Renal pelvis (tissue), 4 donors: ENCODE data around the gene ZBTB34. TPM values are rescaled to one million over a fixed set of nuclear protein-coding genes. Genes with fewer than 3 reads are reported as not detected.
A peak's percentile ranks its signal among the peaks of the same experiment; 100 is the strongest.

Experiments used
- DNase-seq: peaks from one replicate; pipeline ENCODE4 v3.0.0-alpha.2; 2013
- polyA plus RNA-seq, 3 donors: library from polyadenylated mRNA; unstranded; fragments of 120-200 nt; gene quantifications; one replicate each; pipeline ENCODE4 v1.2.1, GENCODE V29; 2013; ENCODE audit not compliant: insufficient read length in 3 of 3

ZBTB34 gene
- polyA plus RNA-seq, 3 donors: 18.6 to 20.5 (median 20.2) TPM

DNA sequence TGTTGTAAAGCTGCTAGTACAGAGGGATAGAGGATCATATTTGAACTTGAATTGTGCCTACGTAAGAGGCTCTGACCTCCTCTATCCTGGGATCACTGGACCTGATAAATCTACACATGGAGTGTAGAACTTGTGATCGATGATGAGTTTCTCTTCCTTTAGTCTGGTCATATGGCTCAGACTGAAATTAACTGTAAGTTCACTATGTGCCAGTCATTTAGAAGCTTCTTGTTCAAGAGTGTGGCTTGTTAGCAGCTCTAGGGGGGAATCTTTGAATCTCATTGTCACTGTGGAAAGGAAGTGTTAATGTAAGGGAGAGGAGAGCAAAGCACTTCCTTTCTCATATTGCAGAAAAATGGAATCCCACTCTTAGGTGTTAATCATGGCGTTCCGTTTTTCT is 12.1 kb downstream of the ZBTB34 start:
- DNase-seq: no peak

DNA sequence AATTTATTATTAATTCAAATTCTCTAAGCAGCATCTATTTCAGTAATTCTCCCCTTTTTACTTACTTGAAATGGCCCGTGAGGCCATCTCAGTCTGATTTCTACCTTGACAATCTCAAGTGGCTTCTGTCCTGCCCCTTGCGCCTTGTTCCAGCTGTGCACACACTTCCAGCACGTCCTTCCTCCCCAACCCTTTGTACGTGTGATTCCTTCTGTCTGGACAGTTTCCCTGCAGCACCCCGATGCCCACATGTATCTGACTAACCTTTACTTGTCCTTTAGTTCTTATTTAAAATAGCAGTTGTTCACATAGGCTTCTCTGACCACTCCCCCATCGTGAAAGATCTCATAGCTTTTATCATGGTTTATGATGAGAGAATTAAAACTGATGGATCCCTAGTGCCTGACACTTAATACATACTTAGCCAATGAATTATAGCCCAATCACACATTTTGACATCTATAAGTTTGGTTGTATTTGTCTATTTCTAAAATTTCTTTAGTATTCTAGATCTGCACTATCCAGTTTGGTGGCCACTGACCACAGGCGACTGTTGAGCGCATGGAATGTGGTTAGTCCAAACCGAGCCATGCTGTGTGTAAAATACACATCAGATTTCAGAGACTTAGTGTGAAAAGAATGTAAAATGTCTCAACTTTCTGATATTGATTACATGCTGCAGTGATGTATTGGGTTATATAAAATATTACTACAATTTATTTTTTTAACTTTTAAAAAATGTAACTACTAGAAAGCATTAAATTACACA is 14.3 kb downstream of the ZBTB34 start:
- DNase-seq: no peak

DNA sequence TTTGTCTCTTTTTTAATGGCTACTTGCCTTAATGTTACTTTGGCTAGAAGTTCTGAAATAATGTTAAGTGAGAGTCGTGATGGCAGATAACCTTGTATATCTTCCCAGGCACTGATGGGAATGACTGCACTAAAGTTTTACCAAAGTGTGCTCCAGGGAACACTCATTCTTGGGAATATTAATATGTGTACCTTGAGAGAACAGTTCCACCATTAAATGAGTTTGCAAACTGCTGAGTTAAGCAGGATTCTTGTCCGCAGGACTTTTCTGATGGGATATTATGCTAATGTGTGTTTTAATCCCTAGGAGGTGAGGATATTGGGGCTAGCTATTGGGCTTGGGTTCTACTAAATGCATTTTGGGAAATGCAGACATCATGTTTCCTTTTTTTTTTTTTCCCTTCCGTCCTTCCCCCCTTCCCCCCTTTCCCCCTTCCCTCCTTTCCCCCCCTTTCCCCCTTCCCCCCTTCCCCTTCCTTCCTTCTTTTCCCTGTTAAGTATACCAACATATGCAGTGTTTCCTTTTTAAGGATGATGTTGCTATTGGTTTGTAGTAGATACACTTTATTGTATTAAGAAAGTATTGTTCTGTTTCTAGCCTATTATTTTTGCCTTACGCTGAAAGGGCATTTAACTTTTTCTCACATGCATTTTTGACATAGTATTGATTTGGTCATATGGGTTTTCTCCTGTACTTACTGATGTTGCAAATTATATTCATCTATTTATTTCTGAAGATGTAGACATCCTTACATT is 15.5 kb downstream of the ZBTB34 start:
- DNase-seq: no peak

DNA sequence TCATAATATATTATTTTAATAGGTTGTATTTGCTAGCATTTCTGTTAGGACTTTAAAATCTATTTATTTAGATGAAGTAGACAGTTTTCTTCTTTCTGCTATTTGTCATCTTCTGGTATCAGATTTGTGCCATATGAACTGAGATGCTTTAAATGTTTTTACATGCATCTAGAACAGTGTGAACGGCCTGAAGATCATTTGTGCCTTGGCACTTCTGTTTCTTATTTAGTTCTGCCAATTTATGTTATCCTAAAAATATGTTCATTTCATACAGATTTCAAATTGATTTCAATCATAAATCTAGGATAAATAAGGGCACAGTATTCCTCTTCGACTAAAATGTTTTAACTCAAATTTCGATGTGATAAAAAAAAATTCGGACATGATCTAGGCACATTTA is 16.1 kb downstream of the ZBTB34 start:
- no peak for DNase-seq

DNA sequence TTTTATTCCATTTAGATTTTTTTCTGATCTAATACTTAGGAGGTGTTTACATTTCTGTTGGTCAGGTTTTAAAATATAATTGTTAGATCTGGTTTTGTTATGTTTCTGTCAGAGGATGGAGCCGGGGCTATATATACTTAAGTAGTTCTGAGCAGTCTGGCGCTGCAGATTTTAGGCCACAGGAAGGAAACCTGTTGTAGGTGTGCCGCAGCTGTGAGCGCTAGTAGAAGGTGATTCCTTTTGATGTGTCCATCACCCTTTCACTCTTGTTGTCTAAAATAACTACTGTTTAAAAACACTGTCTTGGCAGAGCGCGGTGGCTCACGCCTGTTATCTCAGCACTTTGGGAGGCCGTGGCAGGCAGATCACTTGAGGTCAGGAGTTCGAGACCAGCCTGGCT is 17.0 kb downstream of the ZBTB34 start:
- DNase-seq: no peak

DNA sequence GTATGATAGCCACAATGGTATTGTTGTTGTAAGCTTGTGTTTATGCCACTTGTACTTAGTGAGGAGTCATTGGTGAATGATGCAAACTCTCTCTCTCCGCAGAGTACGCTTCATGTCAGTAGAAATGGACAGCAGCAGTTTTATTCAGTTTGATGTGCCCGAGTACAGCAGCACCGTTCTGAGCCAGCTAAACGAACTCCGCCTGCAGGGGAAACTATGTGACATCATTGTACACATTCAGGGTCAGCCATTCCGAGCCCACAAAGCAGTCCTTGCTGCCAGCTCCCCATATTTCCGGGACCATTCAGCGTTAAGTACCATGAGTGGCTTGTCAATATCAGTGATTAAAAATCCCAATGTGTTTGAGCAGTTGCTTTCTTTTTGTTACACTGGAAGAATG is 18.8 kb downstream of the ZBTB34 start:
- DNase-seq: no peak

DNA sequence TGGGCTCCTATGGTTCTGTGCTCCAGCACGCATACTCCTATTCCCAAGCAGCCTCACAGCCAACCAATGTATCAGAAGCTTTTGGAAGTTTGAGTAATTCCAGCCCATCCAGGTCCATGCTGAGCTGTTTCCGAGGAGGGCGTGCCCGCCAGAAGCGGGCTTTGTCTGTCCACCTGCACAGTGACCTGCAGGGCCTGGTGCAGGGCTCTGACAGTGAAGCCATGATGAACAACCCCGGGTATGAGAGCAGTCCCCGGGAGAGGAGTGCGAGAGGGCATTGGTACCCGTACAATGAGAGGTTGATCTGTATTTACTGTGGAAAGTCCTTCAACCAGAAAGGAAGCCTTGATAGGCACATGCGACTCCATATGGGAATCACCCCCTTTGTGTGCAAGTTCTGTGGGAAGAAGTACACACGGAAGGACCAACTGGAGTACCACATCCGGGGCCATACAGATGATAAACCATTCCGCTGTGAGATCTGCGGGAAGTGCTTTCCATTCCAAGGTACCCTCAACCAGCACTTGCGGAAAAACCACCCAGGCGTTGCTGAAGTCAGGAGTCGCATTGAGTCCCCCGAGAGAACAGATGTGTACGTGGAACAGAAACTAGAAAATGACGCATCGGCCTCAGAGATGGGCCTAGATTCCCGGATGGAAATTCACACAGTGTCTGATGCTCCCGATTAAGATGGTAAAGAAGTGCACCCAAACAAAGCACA is 19.9 kb downstream of the ZBTB34 start:
- DNase-seq: no peak

DNA sequence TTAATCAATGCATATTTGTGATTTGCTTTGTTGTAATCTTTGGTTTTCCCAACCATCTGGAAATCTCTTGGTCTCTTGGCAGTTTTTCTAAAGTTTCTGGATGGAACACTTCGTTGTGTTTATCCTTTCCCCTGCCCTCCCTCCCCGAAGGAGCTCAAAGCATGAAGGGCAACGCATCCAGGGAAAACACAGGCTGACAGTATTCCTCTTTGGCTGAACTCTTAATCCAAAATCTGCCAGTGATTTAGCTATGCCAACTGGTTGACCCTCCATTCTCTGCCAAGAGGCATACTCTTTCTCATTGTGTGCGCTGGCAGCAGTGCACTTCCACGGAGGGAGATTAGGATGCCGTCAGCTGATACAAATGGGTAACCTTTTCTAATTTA is 20.5 kb downstream of the ZBTB34 start:
- no peak for DNase-seq

DNA sequence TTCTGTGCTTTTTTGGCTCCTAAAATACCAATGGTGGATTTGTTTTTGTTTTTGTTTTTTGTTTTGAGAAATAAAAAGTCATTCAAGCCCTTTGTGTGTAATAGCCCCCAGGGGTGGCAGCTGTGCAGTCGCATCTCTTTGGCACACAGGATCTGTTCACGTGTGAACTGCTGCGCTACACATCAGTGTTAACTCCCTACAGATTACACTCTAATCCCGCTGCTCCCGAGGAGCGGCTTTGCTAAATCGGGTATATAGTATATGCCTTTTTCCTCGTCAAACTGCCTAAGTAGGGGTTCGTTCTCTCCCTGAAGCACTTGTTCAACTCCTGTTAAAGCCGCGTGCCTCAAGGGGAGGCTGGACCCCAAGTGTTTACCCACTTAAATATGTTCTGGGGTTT is 22.3 kb downstream of the ZBTB34 start:
- DNase-seq: no peak

DNA sequence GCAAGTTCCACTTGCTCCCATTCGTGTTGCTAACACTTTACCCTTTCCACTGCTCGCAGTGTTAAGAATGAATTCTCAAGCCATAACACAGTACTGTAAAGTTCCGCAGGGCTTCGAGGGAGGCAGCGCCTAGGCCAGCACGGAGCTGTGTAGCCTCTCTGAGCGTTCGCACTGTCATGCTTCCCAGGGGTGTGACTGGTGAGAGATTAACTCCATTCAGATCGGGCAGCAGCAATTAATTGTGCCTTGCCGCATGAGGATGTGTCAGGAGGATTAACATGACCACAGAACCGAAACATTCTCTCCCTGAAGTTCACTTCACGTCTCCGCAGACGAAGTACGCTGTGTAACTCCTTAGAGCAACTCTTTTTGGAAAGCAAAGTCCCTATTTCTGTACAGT is 23.2 kb downstream of the ZBTB34 start:
- DNase-seq: no peak

DNA sequence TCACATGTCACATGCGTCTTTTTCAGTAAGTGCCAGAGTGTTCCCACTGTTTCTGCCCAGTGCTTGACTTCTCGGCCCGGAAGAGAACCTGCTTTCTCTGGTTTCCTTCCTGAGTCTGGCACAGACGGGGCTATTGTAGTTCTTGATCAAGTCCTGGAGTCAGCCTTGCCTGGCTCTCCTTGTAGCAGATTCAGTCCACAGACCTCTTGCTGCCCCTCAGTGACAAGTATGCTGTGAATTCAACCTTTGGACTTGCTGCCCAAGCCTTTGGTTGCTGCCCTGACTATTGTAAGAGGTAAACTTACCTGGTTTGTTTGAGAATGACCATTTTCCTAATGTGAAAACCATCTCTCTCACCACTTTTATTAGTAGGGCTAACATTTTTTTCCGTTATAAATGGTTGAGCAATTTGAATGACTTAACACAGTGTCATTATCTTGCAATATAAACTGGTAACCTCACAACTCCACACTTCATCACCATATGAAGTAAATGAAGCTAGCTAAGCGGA is 24.7 kb downstream of the ZBTB34 start:
- DNase-seq: no peak

DNA sequence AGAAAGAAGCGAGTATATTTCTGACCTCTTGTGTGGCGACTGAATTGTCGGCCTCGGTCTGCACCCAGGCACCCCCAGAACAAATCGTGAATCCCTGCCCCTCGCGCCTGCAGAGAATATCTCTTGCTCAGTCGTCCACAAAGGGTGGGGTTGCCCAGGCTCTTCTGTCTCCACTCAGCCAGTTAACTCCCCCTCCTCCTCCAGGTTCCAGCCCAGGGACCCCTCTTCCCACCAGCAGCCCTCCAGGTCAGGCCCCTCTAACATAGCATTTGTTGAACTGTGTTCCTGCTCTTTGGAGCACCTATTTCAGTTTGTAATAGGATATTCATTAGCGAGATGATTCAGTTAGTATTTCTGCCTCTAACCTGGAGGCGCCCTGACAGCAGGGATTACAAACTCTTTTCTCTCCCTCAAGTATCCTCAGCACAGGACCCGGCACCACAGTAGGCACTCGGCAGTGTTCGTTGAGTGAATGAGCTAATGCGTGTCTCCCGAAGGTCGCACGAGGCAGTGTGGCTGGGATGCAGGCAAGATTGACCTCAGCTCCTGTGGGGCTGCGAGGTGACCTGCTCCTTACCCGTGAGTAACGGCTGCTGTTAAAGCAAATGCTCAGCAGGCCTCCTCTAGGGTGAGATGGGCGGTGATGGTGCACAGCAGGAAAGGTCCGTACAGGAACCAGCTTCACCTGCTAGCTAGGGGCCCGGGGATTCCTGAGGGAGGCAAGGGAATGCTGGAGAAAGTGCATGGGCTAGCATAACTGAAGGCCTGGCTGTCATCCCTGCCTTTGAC is 25.8 kb downstream of the ZBTB34 start:
- no peak for DNase-seq

DNA sequence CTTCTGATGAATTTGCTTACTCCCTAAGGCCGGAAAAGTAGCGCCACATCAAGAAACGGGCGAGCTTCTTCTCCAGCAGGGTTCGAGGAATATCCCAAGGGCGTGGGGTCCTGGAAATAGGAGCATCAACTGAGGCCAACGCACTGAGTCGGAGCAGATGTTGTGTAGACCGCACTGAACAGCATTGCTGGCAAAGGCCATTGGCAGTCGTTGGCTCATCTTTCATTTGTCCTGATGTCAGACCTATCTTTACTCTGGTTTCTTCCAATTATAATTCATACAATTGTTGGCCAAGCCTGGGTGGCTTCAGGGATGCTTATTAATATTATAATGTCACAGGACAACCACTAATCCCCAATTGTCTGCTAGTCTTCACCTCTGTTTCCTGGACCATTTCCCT is 26.5 kb downstream of the ZBTB34 start:
- no peak for DNase-seq

DNA sequence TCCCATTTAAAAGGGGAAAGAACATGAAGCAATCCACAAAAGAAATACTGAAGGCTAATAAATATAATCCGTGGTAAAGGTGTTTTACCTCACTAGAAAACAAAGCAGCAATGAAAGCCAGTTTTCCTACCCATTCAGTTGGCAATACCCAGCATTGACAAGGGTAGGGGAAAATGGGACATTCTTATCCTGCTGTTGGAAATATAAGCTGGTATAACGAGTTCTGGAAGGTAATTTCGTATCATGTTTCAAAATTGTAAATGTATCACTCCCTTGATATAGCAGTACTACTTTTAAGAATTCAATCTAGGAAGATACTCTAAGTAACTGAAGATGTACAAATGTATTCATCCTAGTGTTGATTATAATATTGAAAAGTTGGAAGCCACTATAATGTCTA is 31.2 kb downstream of the ZBTB34 start:
- no peak for DNase-seq

DNA sequence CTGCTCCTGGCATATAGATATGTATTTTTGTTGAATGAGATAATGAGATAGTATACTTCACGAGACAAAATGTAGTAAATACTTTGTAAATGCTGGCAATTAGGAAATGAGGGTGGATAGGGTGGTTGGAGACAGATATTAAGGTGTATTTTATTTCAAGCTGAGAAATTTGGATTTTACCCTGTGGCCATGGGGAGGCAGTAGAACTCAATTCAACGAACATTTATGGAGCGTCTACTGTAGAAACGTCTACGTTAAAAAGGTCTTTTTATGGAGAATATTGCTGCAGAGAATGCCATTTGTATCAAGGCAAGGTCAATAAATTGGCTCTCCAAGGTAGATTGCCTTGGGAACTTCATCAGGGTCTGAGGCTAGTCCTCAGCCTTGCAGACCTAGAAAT is 32.6 kb downstream of the ZBTB34 start:
- DNase-seq: no peak

DNA sequence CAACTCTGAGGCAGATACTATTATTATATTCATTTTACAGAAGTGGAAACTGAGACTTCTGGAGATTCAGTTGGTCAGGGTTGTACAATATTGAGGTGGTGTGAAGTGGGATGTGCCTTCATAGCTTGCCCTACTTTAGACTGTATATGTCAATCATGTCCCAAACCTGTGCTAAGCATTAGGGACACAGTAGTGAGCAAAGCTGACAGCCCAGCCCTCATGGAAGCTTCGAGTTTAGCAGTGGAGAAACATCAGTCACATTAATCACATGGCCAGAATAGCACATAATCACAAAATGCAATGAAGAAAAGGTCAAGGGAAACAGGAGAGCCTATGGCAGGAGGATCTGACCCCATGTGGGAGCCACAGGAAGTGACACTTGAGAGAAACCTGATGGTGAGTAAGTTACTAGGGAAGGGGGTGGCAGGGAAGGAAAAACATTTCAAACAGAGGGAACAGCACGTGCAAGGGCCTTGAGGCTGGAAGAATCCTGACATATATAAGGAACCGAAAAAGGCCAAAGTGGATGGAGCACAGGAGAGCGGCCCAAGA is 33.7 kb downstream of the ZBTB34 start:
- no peak for DNase-seq

DNA sequence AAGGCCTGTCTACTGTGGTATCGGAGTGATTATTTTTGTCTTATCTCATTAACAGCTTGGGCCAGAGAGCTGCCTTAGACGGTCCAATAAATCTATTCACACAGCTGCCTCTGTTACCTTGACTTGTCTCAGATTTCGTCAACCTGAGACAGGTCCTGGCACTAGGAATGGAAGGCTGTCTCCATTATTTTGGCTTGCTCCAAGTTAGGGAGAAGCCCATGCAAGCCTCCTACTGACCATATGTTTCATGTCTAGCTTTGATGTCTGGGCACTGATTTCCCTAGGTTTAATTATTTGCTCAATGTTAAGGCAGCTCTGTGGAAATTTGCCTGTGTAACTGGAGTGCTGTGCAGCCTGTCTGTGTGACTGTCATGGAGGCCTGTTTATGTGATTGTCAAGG is 41.8 kb downstream of the ZBTB34 start:
- peak; percentile 62 for DNase-seq

DNA sequence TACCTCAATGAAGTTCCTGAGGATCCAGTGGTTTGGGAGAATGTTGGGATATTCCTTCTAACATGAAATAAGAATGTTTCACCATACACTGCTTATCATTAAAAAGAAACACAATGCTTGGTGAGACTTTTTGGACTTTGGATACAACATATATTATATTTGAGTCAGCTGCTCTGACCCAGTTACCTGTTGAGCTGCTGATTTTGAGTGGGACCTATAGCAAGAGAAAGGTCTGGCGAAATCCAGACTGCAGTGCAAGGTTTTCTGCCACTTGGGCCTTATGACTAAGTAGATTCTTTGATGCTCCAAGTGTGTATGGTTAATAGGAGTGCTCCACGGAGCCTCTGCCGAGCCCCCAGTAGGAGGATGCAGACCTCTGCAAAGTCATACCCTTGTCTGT is 44.1 kb downstream of the ZBTB34 start:
- no peak for DNase-seq

DNA sequence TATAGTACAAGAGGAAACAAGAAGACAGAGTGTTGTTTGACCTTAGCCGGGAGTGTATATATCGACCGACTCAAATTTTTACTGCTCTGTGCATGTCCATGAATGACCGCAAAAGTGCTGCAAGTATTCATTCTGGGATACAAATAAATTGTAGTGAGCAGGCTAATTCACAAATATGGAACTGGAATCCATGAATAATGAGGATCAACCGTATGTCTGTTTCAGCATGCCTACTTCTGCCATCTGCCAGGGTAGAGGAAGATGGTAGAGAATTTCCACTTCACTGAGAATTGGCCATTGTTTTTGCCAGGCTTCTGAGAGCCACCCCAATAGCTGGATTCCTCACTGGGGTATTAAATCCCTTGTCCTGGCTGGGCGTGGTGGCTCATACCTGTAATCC is 45.7 kb downstream of the ZBTB34 start:
- no peak for DNase-seq

DNA sequence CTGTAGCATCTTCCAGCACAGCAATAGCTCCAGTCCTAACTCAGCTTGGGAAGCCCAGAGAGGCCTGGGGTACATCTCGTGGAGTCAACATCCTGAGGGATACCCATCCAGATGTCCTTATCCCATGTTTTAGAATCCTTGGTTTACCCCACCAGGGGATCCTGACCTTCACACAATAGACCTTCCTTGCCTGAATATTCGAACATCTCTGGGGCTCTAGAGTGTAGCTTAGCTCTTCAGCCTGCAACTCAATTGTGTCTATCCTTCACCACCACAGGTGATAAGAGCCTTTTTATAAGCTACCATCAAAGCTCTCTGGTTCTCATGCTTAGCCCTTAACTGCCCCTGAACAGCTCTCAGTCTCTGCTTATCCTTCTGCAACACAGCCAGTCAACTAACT is 46.6 kb downstream of the ZBTB34 start:
- DNase-seq: no peak

DNA sequence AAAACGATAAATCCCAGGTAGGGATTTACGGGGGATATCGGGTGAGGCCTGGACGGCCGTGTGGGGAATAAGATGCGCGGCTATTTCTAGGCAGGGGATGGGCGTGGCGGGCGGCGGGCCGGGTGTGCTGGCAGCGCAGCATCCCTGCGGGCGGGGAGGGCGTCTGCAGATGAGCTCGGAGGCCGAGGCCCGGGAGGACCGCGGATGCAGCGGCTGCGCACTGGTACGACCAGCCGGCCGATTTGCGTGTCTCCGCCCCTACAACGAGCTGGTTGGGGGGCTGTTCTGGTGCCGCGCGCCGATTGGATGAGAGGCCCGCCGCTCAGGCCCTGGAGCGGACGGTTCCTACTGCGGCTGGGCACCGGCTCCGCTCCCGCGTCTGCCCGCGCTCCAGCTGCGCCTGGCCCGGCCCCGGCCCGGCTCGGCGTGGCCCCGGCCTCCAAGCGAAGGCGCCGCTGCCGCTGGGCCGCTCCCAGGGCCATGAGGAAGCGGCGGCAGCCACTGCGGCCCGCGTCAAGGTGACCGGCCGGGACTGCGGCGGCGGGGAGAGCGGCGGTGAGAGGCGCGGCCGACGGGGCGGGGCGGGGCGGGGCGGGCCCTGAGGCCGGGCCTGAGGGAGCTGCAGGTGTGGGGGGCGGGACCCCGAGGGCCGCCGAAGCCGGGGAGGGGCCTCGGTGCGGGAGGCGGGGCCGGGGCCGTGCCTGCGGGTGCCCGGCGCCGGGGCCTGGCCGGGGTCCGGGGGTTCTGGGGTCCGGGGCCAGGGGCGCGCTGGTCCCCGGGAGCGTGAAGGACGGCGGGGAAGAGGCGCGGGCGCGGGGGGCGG is 54.2 kb downstream of the ZBTB34 start, which contains the start of gene RALGPS1:
RALGPS1 (plus strand) TSS at position 325 of the 823 bp plus-strand sequence. CDS start 47,508 bp downstream, outside the sequence.
- DNase-seq: peak; percentile 93
